OCI-LY1 (cell line): Measurements from ENCODE around the gene ATAD3C.

ENCODE experiments used
- EZH2 ChIP-seq: fragments of 200-600 bp; sonication (generic), shearing (Covaris generic); IDR thresholded peaks from 2 replicates; pipeline ENCODE4 v1.8.0; 2017; ENCODE audit warnings: borderline replicate concordance, mixed run types, mild to moderate bottlenecking, antibody characterized with exemption, low read length, moderate library complexity, mixed read lengths
- TF ChIP-seq, protein P1 (sequence below): fragments of 200-600 bp; sonication (generic), shearing (Covaris generic); IDR thresholded peaks from 2 replicates; pipeline ENCODE4 v1.5.1; 2017; ENCODE audit warnings: mild to moderate bottlenecking, antibody characterized with exemption, low read length, moderate library complexity, mixed read lengths

DNA sequence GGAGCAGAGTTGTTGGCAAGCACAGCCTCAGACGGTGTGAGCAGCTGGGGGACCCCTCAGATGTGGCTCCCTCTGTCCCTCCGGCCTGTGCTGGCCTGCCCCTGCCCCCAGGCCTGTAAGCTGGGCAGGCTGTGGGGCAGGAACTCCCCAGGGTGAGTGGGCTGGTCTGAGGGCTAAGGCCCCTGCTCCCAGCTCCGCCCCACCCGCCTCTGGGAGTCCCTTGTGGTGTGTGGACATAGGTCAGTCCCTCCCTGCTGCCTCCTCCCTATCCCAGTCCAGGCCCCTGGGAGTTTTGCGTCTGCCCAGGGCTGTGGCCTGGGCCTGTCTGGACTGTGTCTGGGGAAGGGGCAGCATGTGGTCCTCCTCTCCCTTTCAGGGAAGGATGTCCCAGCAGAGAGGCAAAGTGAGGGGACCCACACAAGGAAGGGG is 17.6 kb upstream of the ATAD3C start:
- TF ChIP-seq, protein P1, sequence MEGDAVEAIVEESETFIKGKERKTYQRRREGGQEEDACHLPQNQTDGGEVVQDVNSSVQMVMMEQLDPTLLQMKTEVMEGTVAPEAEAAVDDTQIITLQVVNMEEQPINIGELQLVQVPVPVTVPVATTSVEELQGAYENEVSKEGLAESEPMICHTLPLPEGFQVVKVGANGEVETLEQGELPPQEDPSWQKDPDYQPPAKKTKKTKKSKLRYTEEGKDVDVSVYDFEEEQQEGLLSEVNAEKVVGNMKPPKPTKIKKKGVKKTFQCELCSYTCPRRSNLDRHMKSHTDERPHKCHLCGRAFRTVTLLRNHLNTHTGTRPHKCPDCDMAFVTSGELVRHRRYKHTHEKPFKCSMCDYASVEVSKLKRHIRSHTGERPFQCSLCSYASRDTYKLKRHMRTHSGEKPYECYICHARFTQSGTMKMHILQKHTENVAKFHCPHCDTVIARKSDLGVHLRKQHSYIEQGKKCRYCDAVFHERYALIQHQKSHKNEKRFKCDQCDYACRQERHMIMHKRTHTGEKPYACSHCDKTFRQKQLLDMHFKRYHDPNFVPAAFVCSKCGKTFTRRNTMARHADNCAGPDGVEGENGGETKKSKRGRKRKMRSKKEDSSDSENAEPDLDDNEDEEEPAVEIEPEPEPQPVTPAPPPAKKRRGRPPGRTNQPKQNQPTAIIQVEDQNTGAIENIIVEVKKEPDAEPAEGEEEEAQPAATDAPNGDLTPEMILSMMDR: no peak
- TF ChIP-seq EZH2: no peak
